Neuronal stem cell (in vitro differentiated cells): Measurements from ENCODE around the gene WBP4. TPM values are rescaled to one million over a fixed set of nuclear protein-coding genes. Genes with fewer than 3 reads are reported as not detected.

Experiments
- DNase-seq: peaks from one replicate; pipeline ENCODE4 v3.0.0-alpha.2; 2013; ENCODE audit warnings: low spot score
- H2AFZ ChIP-seq: one replicate; pipeline ENCODE4 v1.6.1; 2013; ENCODE audit warnings: mild to moderate bottlenecking, low read length, inconsistent platforms
- H2AK5ac ChIP-seq: 2 replicates; pipeline ENCODE4 v1.6.1; 2013; ENCODE audit warnings: low read depth, mild to moderate bottlenecking, inconsistent platforms, low read length, moderate library complexity, mixed read lengths
- H2BK120ac ChIP-seq: 2 replicates; pipeline ENCODE4 v1.6.1; 2013; ENCODE audit warnings: low read depth, mild to moderate bottlenecking, inconsistent platforms, low read length, moderate library complexity, mixed read lengths
- H2BK12ac ChIP-seq: one replicate; pipeline ENCODE4 v1.6.1; 2013; ENCODE audit warnings: low read length, inconsistent platforms
- H2BK15ac ChIP-seq: 2 replicates; pipeline ENCODE4 v1.6.1; 2013; ENCODE audit warnings: mild to moderate bottlenecking, low read length, inconsistent platforms, mixed read lengths
- H2BK5ac ChIP-seq: one replicate; pipeline ENCODE4 v1.6.1; 2013; ENCODE audit warnings: inconsistent platforms, mild to moderate bottlenecking, low read length, moderate library complexity
- H3K14ac ChIP-seq: one replicate; pipeline ENCODE4 v1.6.1; 2013; ENCODE audit warnings: low read length, inconsistent platforms
- H3K18ac ChIP-seq: 2 replicates; pipeline ENCODE4 v1.6.1; 2013; ENCODE audit warnings: low read length, inconsistent platforms
- H3K23ac ChIP-seq: 2 replicates; pipeline ENCODE4 v1.6.1; 2013; ENCODE audit warnings: low read depth, mild to moderate bottlenecking, mixed read lengths, low read length, inconsistent platforms; ENCODE audit not compliant: poor library complexity
- H3K27ac ChIP-seq: replicated peaks from 3 replicates; pipeline ENCODE4 v1.5.1; 2013; ENCODE audit warnings: low read length, inconsistent platforms
- H3K27me3 ChIP-seq, 3 experiments: 2 replicates each; pipeline ENCODE4 v1.6.1; 2013; ENCODE audit warnings: low read length in 3 of 3, mild to moderate bottlenecking in 2 of 3, inconsistent platforms in 1 of 3, low read depth in 1 of 3, mixed read lengths in 1 of 3, moderate library complexity in 1 of 3; ENCODE audit not compliant: control insufficient read depth in 3 of 3, insufficient read depth in 3 of 3
- H3K36me3 ChIP-seq, 2 donors: replicated peaks in 1 of 2; 2 replicates each; pipeline ENCODE4 v1.6.1; 2013; ENCODE audit warnings: low read length in 2 of 2; ENCODE audit not compliant: control insufficient read depth in 2 of 2, insufficient read depth in 2 of 2
- H3K4ac ChIP-seq: 2 replicates; pipeline ENCODE4 v1.6.1; 2013; ENCODE audit warnings: inconsistent platforms, mild to moderate bottlenecking, low read length, moderate library complexity
- H3K4me1 ChIP-seq, 2 donors: 1 replicate in 1 of 2; 2 replicates in 1 of 2; pipeline ENCODE4 v1.6.1; 2013; ENCODE audit warnings: low read length in 2 of 2, low read depth in 1 of 2; ENCODE audit not compliant: control insufficient read depth in 2 of 2, insufficient read depth in 1 of 2
- H3K4me2 ChIP-seq: one replicate; pipeline ENCODE4 v1.6.1; 2013; ENCODE audit warnings: mild to moderate bottlenecking, low read length, inconsistent platforms; ENCODE audit not compliant: insufficient read depth, poor library complexity, severe bottlenecking
- H3K4me3 ChIP-seq, 2 donors: 2 replicates each; pipeline ENCODE4 v1.5.1; 2013; ENCODE audit warnings: low read length in 2 of 2, mild to moderate bottlenecking in 2 of 2, inconsistent platforms in 1 of 2, moderate library complexity in 1 of 2
- H3K79me1 ChIP-seq: one replicate; pipeline ENCODE4 v1.6.1; 2013; ENCODE audit warnings: low read depth, mild to moderate bottlenecking, inconsistent platforms, low read length, moderate library complexity
- H3K9ac ChIP-seq: one replicate; pipeline ENCODE4 v1.6.1; 2013; ENCODE audit warnings: mild to moderate bottlenecking, low read depth, low read length, inconsistent platforms; ENCODE audit not compliant: poor library complexity
- H3K9me3 ChIP-seq, 2 donors: replicated peaks in 1 of 2; 2 replicates each; pipeline versions ENCODE3 to v1.6.1; 2013; ENCODE audit warnings: low read length in 2 of 2, mild to moderate bottlenecking in 2 of 2, inconsistent platforms in 1 of 2, low read depth in 1 of 2, mixed read lengths in 1 of 2, moderate library complexity in 1 of 2; ENCODE audit not compliant: control insufficient read depth in 2 of 2, insufficient read depth in 1 of 2
- H4K8ac ChIP-seq: one replicate; pipeline ENCODE4 v1.6.1; 2013; ENCODE audit warnings: low read depth, mild to moderate bottlenecking, inconsistent platforms, low read length, moderate library complexity
- H4K91ac ChIP-seq: one replicate; pipeline ENCODE4 v1.6.1; 2013; ENCODE audit warnings: low read length, low read depth, mild to moderate bottlenecking, inconsistent platforms; ENCODE audit not compliant: poor library complexity
- WGBS, 2 donors: extraction: QIAGEN DNeasy Blood & Tissue Kit; methylation state at CpG; one replicate each; pipeline ENCODE4 v1.1.7; 2013; ENCODE audit warnings: missing lambda C conversion rate in 2 of 2, mixed read lengths in 1 of 2; ENCODE audit not compliant: insufficient read length in 2 of 2, insufficient replicate concordance in 1 of 2; ENCODE audit errors: extremely low coverage in 2 of 2; 5-methylcytosine and 5-hydroxymethylcytosine counted together
- polyA plus RNA-seq, 2 experiments: library from polyadenylated mRNA; stranded (reverse); fragments of 200-250 nt; gene quantifications; one replicate each; pipeline ENCODE4 v1.2.3, GENCODE V29; 2013

The WBP4 gene
- 27.9 TPM for polyA plus RNA-seq (2013, experiment 1 of 2)
- polyA plus RNA-seq (2013, experiment 2 of 2) = 28.6 TPM

DNA sequence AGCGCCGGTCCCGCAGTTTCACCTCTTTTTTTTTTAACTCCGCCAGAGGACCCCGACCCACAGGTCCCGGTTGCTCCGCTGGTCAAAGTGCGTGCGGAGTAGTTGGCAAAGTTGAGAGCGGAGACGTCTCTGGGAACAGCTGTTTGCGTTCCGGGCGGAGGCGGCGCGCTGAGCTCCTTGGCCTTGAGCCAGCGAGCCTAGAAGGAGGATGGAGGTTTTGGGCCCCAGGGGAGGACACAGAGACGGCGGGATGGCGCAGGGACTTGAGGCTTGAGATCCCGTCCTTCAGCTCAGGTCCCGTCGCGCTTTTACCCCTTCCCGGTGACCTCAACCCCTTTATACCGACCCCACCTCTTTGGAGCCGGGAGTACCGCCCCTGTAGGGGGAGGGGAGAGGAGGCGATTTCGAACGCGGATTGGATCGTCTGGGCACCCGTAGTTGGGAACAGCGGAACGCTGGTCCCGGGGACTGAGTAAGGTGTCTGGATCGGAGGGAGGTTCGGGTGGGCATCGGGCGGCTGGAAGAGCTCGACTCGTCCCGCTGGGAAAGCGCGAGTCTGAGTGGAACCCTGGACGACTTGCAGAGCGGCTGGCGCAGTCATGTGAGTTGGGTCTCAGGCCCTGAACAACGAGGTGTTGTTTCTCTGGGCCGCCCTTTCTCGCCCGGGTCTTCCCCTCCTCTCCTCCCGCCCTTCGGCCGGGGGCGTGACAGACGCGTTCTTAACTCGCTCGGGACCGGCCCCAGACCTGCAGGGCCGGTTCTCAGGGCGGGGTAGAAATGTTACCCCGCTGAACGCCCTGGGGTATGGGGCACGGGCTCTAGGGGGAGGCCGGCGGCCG, at the start of gene WBP4:
WBP4 (plus strand) TSS at position 435 of the 839 bp plus-strand sequence; CDS start at position 600, 165 bp downstream.
- Histone ChIP-seq H3K36me3 (peaks cover 0 to 33% of the 10 kb centered on the region in 2 donors), H3K9me3 (no peaks in the 10 kb centered on the region), H3K4me2 (peak within 1 kb of the TSS; percentile 66), H3K4me3 (peak within 1 kb of the TSS; percentile 82 to 95), H3K4me1 (peaks cover 0 to 3% of the 10 kb centered on the region in 2 donors), H2BK5ac (peak within 1 kb of the TSS; percentile 92), H4K91ac (peak within 1 kb of the TSS; percentile 49), H3K27ac (peak within 1 kb of the TSS; percentile 96), H3K79me1 (no peaks in the 10 kb centered on the region), H2BK120ac (peak within 1 kb of the TSS; percentile 57), H2AK5ac (no peak within 1 kb of the TSS), H2BK12ac (no peak within 1 kb of the TSS), H3K23ac (peak within 1 kb of the TSS; percentile 99), H3K27me3 (no peaks in the 10 kb centered on the region), H3K14ac (peak within 1 kb of the TSS; percentile 99), H4K8ac (no peak within 1 kb of the TSS), H3K9ac (peak within 1 kb of the TSS; percentile 97), H3K18ac (peak within 1 kb of the TSS; percentile 99), H2BK15ac (peak within 1 kb of the TSS; percentile 95), H2AFZ (peak within 1 kb of the TSS; percentile 96), H3K4ac (peak within 1 kb of the TSS; percentile 76)
- peak; percentile 94 for DNase-seq
- WGBS, 2 donors = no CpG with 5 or more reads among the region's 71 CpGs

DNA sequence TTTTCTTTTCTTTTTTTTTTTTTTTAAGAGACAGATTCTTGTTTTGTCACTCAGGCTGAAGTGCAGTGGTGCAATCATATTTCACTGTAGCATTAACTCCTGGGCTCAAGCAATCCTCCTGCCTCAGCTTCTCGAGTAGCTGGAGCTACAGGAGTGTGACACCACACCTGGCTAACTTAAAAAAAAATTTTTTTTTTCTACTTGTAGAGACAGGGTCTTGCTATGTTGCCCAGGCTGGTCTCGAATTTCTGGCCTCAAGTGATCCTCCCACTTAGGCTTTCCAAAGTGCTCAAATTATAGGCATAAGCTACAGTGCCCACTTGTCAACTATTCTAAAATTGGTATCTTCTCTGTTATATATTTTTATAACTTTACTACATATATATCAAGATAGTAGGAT, 48.8 kb upstream of the WBP4 start:
- H3K4me1 ChIP-seq = peaks cover 2 to 4% of the 10 kb centered on the region in 2 donors
- no CpG with 5 or more reads among the region's 2 CpGs for WGBS, 2 donors

DNA sequence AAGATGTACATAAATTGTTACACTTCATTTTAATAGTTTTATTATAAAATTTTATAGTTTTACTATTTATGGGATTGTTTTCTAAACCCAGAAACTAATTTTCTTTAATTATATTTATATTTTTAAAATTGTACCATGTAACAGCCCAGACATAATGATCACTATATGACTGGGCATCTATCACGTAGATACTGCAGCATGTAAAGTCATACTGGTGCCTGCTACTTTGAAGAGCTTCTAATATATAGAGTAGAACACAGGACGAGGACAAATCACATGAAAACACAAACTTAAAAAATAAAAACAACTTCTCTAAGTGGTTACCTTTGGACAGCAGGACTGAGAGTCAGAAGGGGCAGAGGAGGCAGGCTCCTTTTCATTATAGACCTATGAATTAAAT, 47.5 kb upstream of the WBP4 start:
- no peak overlapping the region for H3K18ac ChIP-seq
- no peak overlapping the region for H3K4me3 ChIP-seq
- H3K14ac ChIP-seq = no peak overlapping the region
- no peak overlapping the region for H2BK12ac ChIP-seq
- H3K79me1 ChIP-seq = no peaks in the 10 kb centered on the region
- H2BK5ac ChIP-seq = no peak overlapping the region
- no peak overlapping the region for H4K91ac ChIP-seq
- H2AFZ ChIP-seq = no peak overlapping the region
- H4K8ac ChIP-seq = no peak overlapping the region
- no peaks in the 10 kb centered on the region for H3K27me3 ChIP-seq
- no peak overlapping the region for H2BK15ac ChIP-seq
- no peak overlapping the region for H3K9ac ChIP-seq
- no peak overlapping the region for H3K4ac ChIP-seq
- DNase-seq = no peak
- no peak overlapping the region for H2BK120ac ChIP-seq
- H3K4me1 ChIP-seq = peaks cover 0 to 1% of the 10 kb centered on the region in 2 donors
- H2AK5ac ChIP-seq = no peak overlapping the region
- H3K23ac ChIP-seq = no peak overlapping the region
- H3K27ac ChIP-seq = no peak overlapping the region
- no peaks in the 10 kb centered on the region for H3K36me3 ChIP-seq
- no CpG with 5 or more reads among the region's 2 CpGs for WGBS, 2 donors
- no peaks in the 10 kb centered on the region for H3K9me3 ChIP-seq
- no peak overlapping the region for H3K4me2 ChIP-seq

More for the DNA sequence above, 48.8 kb upstream of the WBP4 start:
- DNase-seq = no peak
- no peak overlapping the region for H3K27ac ChIP-seq
- no peaks in the 10 kb centered on the region for H3K27me3 ChIP-seq
- no peaks in the 10 kb centered on the region for H3K36me3 ChIP-seq
- no peaks in the 10 kb centered on the region for H3K79me1 ChIP-seq
- H3K4ac ChIP-seq = no peak overlapping the region
- no peak overlapping the region for H2AFZ ChIP-seq
- no peak overlapping the region for H3K9ac ChIP-seq
- H4K91ac ChIP-seq = no peak overlapping the region
- H3K4me3 ChIP-seq = no peak overlapping the region
- no peak overlapping the region for H4K8ac ChIP-seq
- H2AK5ac ChIP-seq = no peak overlapping the region
- H3K18ac ChIP-seq = no peak overlapping the region
- no peak overlapping the region for H2BK12ac ChIP-seq
- no peak overlapping the region for H3K4me2 ChIP-seq
- H3K14ac ChIP-seq = no peak overlapping the region
- H2BK5ac ChIP-seq = no peak overlapping the region
- no peaks in the 10 kb centered on the region for H3K9me3 ChIP-seq
- no peak overlapping the region for H2BK120ac ChIP-seq
- H2BK15ac ChIP-seq = no peak overlapping the region
- H3K23ac ChIP-seq = no peak overlapping the region

DNA sequence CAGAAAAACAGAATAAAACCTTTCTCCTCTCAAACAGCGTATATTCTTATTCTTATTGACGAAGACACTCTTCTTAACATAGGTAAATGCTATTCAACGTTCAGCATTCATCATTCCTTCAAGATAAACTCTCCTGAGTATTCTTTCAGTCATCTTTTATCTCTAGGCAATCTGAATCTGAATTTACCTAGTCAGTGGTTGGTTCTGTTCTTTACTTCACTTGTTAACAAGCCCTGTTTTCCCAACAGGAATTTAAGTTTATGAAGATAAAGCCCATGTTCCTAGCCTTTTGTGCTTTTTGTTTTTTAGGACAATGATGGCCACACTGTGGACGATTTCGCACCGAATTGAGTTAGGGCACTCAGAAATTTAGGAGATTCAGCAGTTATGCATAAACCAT, 45.4 kb upstream of the WBP4 start:
- Histone ChIP-seq H2AFZ (no peak overlapping the region), H3K18ac (no peak overlapping the region), H3K4me3 (no peak overlapping the region), H3K23ac (no peak overlapping the region), H4K8ac (no peak overlapping the region), H2BK15ac (no peak overlapping the region), H2AK5ac (no peak overlapping the region), H3K9ac (no peak overlapping the region), H4K91ac (no peak overlapping the region), H2BK120ac (no peak overlapping the region), H3K79me1 (no peaks in the 10 kb centered on the region), H3K4me2 (no peak overlapping the region), H3K27ac (no peak overlapping the region), H3K27me3 (no peaks in the 10 kb centered on the region), H2BK5ac (no peak overlapping the region), H3K36me3 (no peaks in the 10 kb centered on the region), H2BK12ac (no peak overlapping the region), H3K4ac (no peak overlapping the region), H3K4me1 (peaks cover 0 to 3% of the 10 kb centered on the region in 2 donors), H3K9me3 (no peaks in the 10 kb centered on the region), H3K14ac (no peak overlapping the region)
- no CpG with 5 or more reads among the region's 6 CpGs for WGBS, 2 donors
- DNase-seq = no peak
